GM12872 (cell line): ENCODE measurements around the gene POLR2I.

ENCODE experiments used
- CTCF ChIP-seq: IDR thresholded peaks from 3 replicates; pipeline ENCODE4 v1.5.1; 2011; ENCODE audit warnings: low read depth, mild to moderate bottlenecking, low read length, moderate library complexity; ENCODE audit not compliant: insufficient read depth

The POLR2I gene

GRCh38 chr19:36101550-36102327, 12.9 kb downstream of the POLR2I start:
- TF ChIP-seq CTCF: no peak

GRCh38 chr19:36100476-36100875, 14.2 kb downstream of the POLR2I start:
- TF ChIP-seq CTCF: no peak

GRCh38 chr19:36099166-36099785, 15.4 kb downstream of the POLR2I start:
- TF ChIP-seq CTCF: no peak

- no peak for TF ChIP-seq CTCF
These were observed 17.6 kb downstream of the POLR2I start for GRCh38 chr19:36097036-36097435.

- TF ChIP-seq CTCF: no peak
These were observed 21.0 kb downstream of the POLR2I start for GRCh38 chr19:36093687-36094086.

GRCh38 chr19:36093146-36093662, 21.5 kb downstream of the POLR2I start:
- no peak for TF ChIP-seq CTCF

- TF ChIP-seq CTCF: no peak
These were observed 22.1 kb downstream of the POLR2I start for GRCh38 chr19:36092566-36092965.
